ENCODE data around the gene SLC6A4.

- TF ChIP-seq, protein P1, sequence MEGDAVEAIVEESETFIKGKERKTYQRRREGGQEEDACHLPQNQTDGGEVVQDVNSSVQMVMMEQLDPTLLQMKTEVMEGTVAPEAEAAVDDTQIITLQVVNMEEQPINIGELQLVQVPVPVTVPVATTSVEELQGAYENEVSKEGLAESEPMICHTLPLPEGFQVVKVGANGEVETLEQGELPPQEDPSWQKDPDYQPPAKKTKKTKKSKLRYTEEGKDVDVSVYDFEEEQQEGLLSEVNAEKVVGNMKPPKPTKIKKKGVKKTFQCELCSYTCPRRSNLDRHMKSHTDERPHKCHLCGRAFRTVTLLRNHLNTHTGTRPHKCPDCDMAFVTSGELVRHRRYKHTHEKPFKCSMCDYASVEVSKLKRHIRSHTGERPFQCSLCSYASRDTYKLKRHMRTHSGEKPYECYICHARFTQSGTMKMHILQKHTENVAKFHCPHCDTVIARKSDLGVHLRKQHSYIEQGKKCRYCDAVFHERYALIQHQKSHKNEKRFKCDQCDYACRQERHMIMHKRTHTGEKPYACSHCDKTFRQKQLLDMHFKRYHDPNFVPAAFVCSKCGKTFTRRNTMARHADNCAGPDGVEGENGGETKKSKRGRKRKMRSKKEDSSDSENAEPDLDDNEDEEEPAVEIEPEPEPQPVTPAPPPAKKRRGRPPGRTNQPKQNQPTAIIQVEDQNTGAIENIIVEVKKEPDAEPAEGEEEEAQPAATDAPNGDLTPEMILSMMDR (IDR thresholded peaks at IDR 0.05 in 8 of 11, conservative IDR thresholded peaks at IDR 0.05 in 3 of 11) = no peak
- TF ChIP-seq POLR2A (IDR thresholded peaks at IDR 0.05) (no peak), POLR2AphosphoS5 (IDR thresholded peaks at IDR 0.05) (no peak)
Observed at GRCh38 chr17:30196504-30196903, 39.0 kb downstream of the SLC6A4 start.

Data from spleen (tissue), 7 donors.